Gastrocnemius medialis (tissue), 4 donors: ENCODE results near the gene OTUD5.

Experiments used
- POLR2A ChIP-seq, 2 donors: fragments of 450-650 bp; IDR thresholded peaks; one replicate each; pipeline ENCODE4 v1.6.1; 2017; ENCODE audit warnings: antibody characterized with exemption in 2 of 2, mild to moderate bottlenecking in 2 of 2, moderate library complexity in 2 of 2
- TF ChIP-seq, protein P1 (sequence below), 5 experiments: fragments of 450-650 bp in 3 of 5; fragments of 200-600 bp in 2 of 5; sonication (generic) in 2 of 5; IDR thresholded peaks in 4 of 5; conservative IDR thresholded peaks in 1 of 5; 1 replicate in 4 of 5; 2 replicates in 1 of 5; pipeline ENCODE4 v1.5.1; 2016 to 2019; ENCODE audit warnings: antibody characterized with exemption in 5 of 5, mild to moderate bottlenecking in 3 of 5, moderate library complexity in 3 of 5

DNA sequence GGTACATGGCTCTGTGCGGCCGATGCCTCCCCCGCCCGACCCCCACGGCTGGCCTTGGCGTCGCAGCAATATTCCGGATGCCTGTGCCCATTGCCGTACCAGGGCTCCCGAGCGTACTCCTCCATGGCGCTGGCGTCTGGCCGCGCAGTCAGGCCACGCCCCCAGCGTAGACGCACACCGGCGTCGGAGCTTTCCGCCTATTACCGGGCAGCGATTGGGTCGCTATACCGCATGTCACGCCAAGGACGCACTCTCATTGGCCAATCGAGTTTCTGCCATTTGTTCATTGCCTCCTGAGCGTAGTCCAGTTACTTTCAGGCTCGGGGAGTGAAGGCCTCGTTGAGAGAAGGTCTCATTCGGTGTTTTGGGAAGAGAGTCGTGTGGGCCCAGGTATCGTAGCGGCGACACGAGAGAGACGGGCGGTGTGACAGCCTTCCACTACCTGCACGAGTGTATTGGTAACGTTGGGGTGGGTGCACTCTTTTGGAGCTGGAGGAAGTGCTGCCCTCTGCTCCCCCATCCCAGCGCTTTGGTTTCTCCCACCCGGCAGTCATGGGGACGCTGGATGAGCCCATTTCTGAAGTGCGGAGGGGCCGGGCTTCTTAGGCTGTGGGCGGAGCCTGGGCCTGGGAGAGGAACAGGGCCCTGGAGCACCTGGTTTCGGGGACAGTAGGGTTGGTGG is 59.6 kb downstream of the OTUD5 start, which contains the start of the genes PQBP1 and TIMM17B:
- TF ChIP-seq, protein P1, sequence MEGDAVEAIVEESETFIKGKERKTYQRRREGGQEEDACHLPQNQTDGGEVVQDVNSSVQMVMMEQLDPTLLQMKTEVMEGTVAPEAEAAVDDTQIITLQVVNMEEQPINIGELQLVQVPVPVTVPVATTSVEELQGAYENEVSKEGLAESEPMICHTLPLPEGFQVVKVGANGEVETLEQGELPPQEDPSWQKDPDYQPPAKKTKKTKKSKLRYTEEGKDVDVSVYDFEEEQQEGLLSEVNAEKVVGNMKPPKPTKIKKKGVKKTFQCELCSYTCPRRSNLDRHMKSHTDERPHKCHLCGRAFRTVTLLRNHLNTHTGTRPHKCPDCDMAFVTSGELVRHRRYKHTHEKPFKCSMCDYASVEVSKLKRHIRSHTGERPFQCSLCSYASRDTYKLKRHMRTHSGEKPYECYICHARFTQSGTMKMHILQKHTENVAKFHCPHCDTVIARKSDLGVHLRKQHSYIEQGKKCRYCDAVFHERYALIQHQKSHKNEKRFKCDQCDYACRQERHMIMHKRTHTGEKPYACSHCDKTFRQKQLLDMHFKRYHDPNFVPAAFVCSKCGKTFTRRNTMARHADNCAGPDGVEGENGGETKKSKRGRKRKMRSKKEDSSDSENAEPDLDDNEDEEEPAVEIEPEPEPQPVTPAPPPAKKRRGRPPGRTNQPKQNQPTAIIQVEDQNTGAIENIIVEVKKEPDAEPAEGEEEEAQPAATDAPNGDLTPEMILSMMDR (IDR thresholded peaks at IDR 0.05 in 4 of 5, conservative IDR thresholded peaks at IDR 0.05 in 1 of 5): no peak
- TF ChIP-seq POLR2A (IDR thresholded peaks at IDR 0.05): peak; percentile 76 to 88
